NCI-H2171 treated with DMSO at 0.1 percent for 48 hours (cell line): Measurements from ENCODE around the gene WNT8A.

ENCODE experiments used
- DNase-seq: peaks from one replicate; lab custom pipeline; 2025; lab: John Stamatoyannopoulos, UW

WNT8A gene

GRCh38 chr5:138091685-138092084 is 7.9 kb downstream of the WNT8A start:
- DNase-seq = no peak

- no peak for DNase-seq
Observed at GRCh38 chr5:138092301-138092700, 8.5 kb downstream of the WNT8A start.

- DNase-seq = no peak
Observed at GRCh38 chr5:138093036-138093435, 9.2 kb downstream of the WNT8A start.

- no peak for DNase-seq
Observed at GRCh38 chr5:138095100-138095907, 11.5 kb downstream of the WNT8A start.

GRCh38 chr5:138096363-138096762 is 12.5 kb downstream of the WNT8A start:
- no peak for DNase-seq

GRCh38 chr5:138096997-138097828 is 13.4 kb downstream of the WNT8A start:
- DNase-seq = no peak

GRCh38 chr5:138102454-138103318 is 18.9 kb downstream of the WNT8A start:
- DNase-seq = no peak

- DNase-seq = no peak
Observed at GRCh38 chr5:138103319-138103637, 19.4 kb downstream of the WNT8A start.

GRCh38 chr5:138105709-138106108 is 21.9 kb downstream of the WNT8A start:
- DNase-seq = no peak

- DNase-seq = no peak
Observed at GRCh38 chr5:138107213-138107612, 23.4 kb downstream of the WNT8A start.

- DNase-seq = no peak
Observed at GRCh38 chr5:138109463-138110265, 25.8 kb downstream of the WNT8A start.

GRCh38 chr5:138110266-138110963 is 26.6 kb downstream of the WNT8A start:
- DNase-seq = no peak

GRCh38 chr5:138111181-138111580 is 27.3 kb downstream of the WNT8A start:
- DNase-seq = no peak

GRCh38 chr5:138111937-138112336 is 28.1 kb downstream of the WNT8A start:
- DNase-seq = no peak

- no peak for DNase-seq
Observed at GRCh38 chr5:138115254-138115653, 31.4 kb downstream of the WNT8A start.

GRCh38 chr5:138128334-138128733 is 44.5 kb downstream of the WNT8A start:
- no peak for DNase-seq

- no peak for DNase-seq
Observed at GRCh38 chr5:138129347-138129746, 45.5 kb downstream of the WNT8A start.

GRCh38 chr5:138132543-138132942 is 48.7 kb downstream of the WNT8A start:
- DNase-seq = no peak

- DNase-seq = no peak
Observed at GRCh38 chr5:138138949-138139780, 55.3 kb downstream of the WNT8A start, which contains the start of gene NME5. NME5 (minus strand) TSS chr5:138139428; CDS start chr5:138138780, 648 bp downstream.

GRCh38 chr5:138139781-138140090 is 55.9 kb downstream of the WNT8A start:
- no peak for DNase-seq
